GM21717 (cell line): ENCODE results near the gene SOD3.

Source experiments
- ATAC-seq: cut with Tn5 transposase; IDR thresholded peaks from one replicate; pipeline ENCODE4 v1.9.1; 2021; ENCODE audit warnings: mild to moderate bottlenecking, moderate library complexity; ENCODE audit not compliant: unreplicated experiment

Gene SOD3

GRCh38 chr4:24794916-24795665 is at the start of gene SOD3:
TSS of gene SOD3 (plus strand) at chr4:24795573. CDS start at chr4:24799522, 3,949 bp downstream.
- ATAC-seq: no peak

GRCh38 chr4:24747234-24747975 is 48.0 kb upstream of the SOD3 start:
- ATAC-seq: no peak

- ATAC-seq: no peak
Measured at GRCh38 chr4:24748023-24748422, 47.4 kb upstream of the SOD3 start.

- ATAC-seq: no peak
Measured at GRCh38 chr4:24748758-24749350, 46.5 kb upstream of the SOD3 start.

- no peak for ATAC-seq
Measured at GRCh38 chr4:24750106-24750505, 45.3 kb upstream of the SOD3 start.

- ATAC-seq: no peak
Measured at GRCh38 chr4:24751926-24752539, 43.3 kb upstream of the SOD3 start.

GRCh38 chr4:24753519-24753918 is 41.9 kb upstream of the SOD3 start:
- peak; percentile 61 for ATAC-seq

GRCh38 chr4:24754571-24754970 is 40.8 kb upstream of the SOD3 start:
- ATAC-seq: no peak

- no peak for ATAC-seq
Measured at GRCh38 chr4:24763631-24764297, 31.6 kb upstream of the SOD3 start.

GRCh38 chr4:24764345-24764744 is 31.0 kb upstream of the SOD3 start:
- ATAC-seq: no peak

GRCh38 chr4:24765376-24765988 is 29.9 kb upstream of the SOD3 start:
- ATAC-seq: no peak

- peak; percentile 18 for ATAC-seq
Measured at GRCh38 chr4:24768006-24768405, 27.4 kb upstream of the SOD3 start.

GRCh38 chr4:24768604-24769003 is 26.8 kb upstream of the SOD3 start:
- ATAC-seq: peak; percentile 70

GRCh38 chr4:24769571-24769970 is 25.8 kb upstream of the SOD3 start:
- no peak for ATAC-seq

GRCh38 chr4:24770032-24770584 is 25.3 kb upstream of the SOD3 start:
- ATAC-seq: peak; percentile 80

- ATAC-seq: no peak
Measured at GRCh38 chr4:24770667-24771066, 24.7 kb upstream of the SOD3 start.

GRCh38 chr4:24771241-24771640 is 24.1 kb upstream of the SOD3 start:
- ATAC-seq: no peak

- no peak for ATAC-seq
Measured at GRCh38 chr4:24772061-24772705, 23.2 kb upstream of the SOD3 start.

GRCh38 chr4:24772952-24773351 is 22.4 kb upstream of the SOD3 start:
- ATAC-seq: no peak

- ATAC-seq: no peak
Measured at GRCh38 chr4:24774452-24774851, 20.9 kb upstream of the SOD3 start.
